Measurements from ENCODE around the gene MMP25. TPM values are rescaled to one million over a fixed set of nuclear protein-coding genes. Genes with fewer than 3 reads are reported as not detected.

Gene MMP25
- total and polyA plus RNA-seq, 9 of the 15 experiments (the other 6 are each of a cell fraction or from before 2014, with no cell fraction given): 0.03 to 0.04 TPM; not detected in 7

GRCh38 chr16:3003582-3004270 is 42.6 kb upstream of the MMP25 start (continued):
- peak; percentile 74; the same call in 1 of the 2 replicates for TF ChIP-seq ZBTB2 (IDR thresholded peaks at IDR 0.05)
- TF ChIP-seq DNMT1 (IDR thresholded peaks at IDR 0.05): no peak
- TF ChIP-seq HDGF (IDR thresholded peaks at IDR 0.05): 0 out of 2 replicates have a peak, but pooled peaks have one; percentile 28
- TF ChIP-seq STAG1 (CRISPR knock-in tag; IDR thresholded peaks at IDR 0.05; ENCODE audit: borderline replicate concordance): peak; percentile 19; the same call in 1 of the 2 replicates
- TF ChIP-seq ATF7 (IDR thresholded peaks at IDR 0.05): peak; percentile 78
- peak; percentile 86; the same call in 1 of the 2 replicates for TF ChIP-seq PHF21A (IDR thresholded peaks at IDR 0.05; ENCODE audit: borderline replicate concordance, low read depth)
- no peak for TF ChIP-seq CHAMP1 (IDR thresholded peaks at IDR 0.05)
- TF ChIP-seq ETS2 (tag; IDR thresholded peaks at IDR 0.05; ENCODE audit: borderline replicate concordance, poor library complexity, severe bottlenecking): no peak
- TF ChIP-seq FOSL1 (tag; conservative IDR thresholded peaks at IDR 0.05): no peak
- peak; percentile 69 for TF ChIP-seq L3MBTL2 (IDR thresholded peaks at IDR 0.05)
- no peak for TF ChIP-seq ZSCAN29 (IDR thresholded peaks at IDR 0.05)
- TF ChIP-seq ZBTB9 (CRISPR knock-in tag; IDR thresholded peaks at IDR 0.05): no peak
- no peak for TF ChIP-seq ZNF311 (CRISPR knock-in tag; IDR thresholded peaks at IDR 0.05)
- no peak for TF ChIP-seq AFF4 (CRISPR knock-in tag; IDR thresholded peaks at IDR 0.05)
- TF ChIP-seq SMAD4 (CRISPR knock-in tag; conservative IDR thresholded peaks at IDR 0.05): no peak
- TF ChIP-seq IFI16 (CRISPR knock-in tag; IDR thresholded peaks at IDR 0.05): no peak
- no peak for TF ChIP-seq SNRNP70 (optimal IDR thresholded peaks at IDR 0.05; ENCODE audit: low read depth, low read length)
- TF ChIP-seq E2F1 (CRISPR knock-in tag; IDR thresholded peaks at IDR 0.05): peak; percentile 78

Data from K562 (cell line).